Panc1 (cell line): Measurements from ENCODE around the gene FFAR2. TPM values are rescaled to one million over a fixed set of nuclear protein-coding genes. Genes with fewer than 3 reads are reported as not detected.
"Not testable (repeated sequence)": the region's sequence is repeated elsewhere in the genome, so short reads cannot be mapped to it uniquely, and the experiment has no call there.

Experiments
- ATAC-seq: fragments of 200-7000 bp; cut with Tn5 transposase; 2 replicates; pipeline ENCODE4 v1.9.1; 2020; ENCODE audit warnings: mild to moderate bottlenecking, moderate library complexity
- BruUV-seq: library from RNA; stranded (reverse); fragments of 400-500 nt; replicated peaks from 2 replicates; lab custom pipeline; 2021; lab: Mats Ljungman, UMichigan
- CTCF ChIA-PET: fragments of 300-600 bp; sonication (Branson Sonifier 250); formaldehyde crosslinking; loops from one replicate; lab custom pipeline; 2022; ENCODE audit warnings: antibody characterized with exemption; lab: Charles Lee
- POLR2A ChIA-PET: fragments of 300-600 bp; sonication (Branson Sonifier 250); formaldehyde crosslinking; loops from one replicate; lab custom pipeline; 2022; ENCODE audit warnings: antibody characterized with exemption; lab: Charles Lee
- DNase-seq: peaks from one replicate; pipeline ENCODE4 v3.0.0-alpha.2; 2010; ENCODE audit warnings: low read depth, low spot score
- H3K27ac ChIP-seq: 2 replicates; pipeline ENCODE4 v1.5.1; 2011; ENCODE audit warnings: mild to moderate bottlenecking, low read length, inconsistent platforms
- H3K27me3 ChIP-seq: fragments of 200-500 bp; sonication (Bioruptor generic); 2 replicates; pipeline ENCODE4 v1.6.0; 2014; ENCODE audit warnings: low read length, inconsistent platforms; ENCODE audit not compliant: control insufficient read depth, insufficient read depth
- H3K36me3 ChIP-seq: fragments of 200-500 bp; sonication (Bioruptor generic); 2 replicates; pipeline ENCODE4 v1.5.1; 2014; ENCODE audit warnings: inconsistent platforms, mild to moderate bottlenecking, low read length, moderate library complexity; ENCODE audit not compliant: control insufficient read depth, insufficient read depth
- H3K4me1 ChIP-seq: 2 replicates; pipeline ENCODE4 v1.5.1; 2011; ENCODE audit warnings: inconsistent platforms, mild to moderate bottlenecking, low read length, moderate library complexity; ENCODE audit not compliant: control insufficient read depth, insufficient read depth
- H3K4me3 ChIP-seq, 2 experiments: 2 replicates each; pipeline ENCODE4 v1.5.1; 2011 to 2012; ENCODE audit warnings: low read depth in 2 of 2, low read length in 2 of 2, mild to moderate bottlenecking in 2 of 2, inconsistent platforms in 1 of 2, moderate library complexity in 1 of 2
- H3K9me3 ChIP-seq: fragments of 200-500 bp; sonication (Bioruptor generic); 2 replicates; pipeline ENCODE4 v1.5.1; 2014; ENCODE audit warnings: low read depth, mild to moderate bottlenecking, inconsistent platforms, low read length, moderate library complexity; ENCODE audit not compliant: control insufficient read depth, insufficient read depth
- POLR2AphosphoS5 ChIP-seq: IDR thresholded peaks from 2 replicates; pipeline ENCODE4 v1.6.1; 2012; ENCODE audit warnings: mild to moderate bottlenecking, low read depth, low read length, moderate library complexity
- SIN3A ChIP-seq: IDR thresholded peaks from 2 replicates; pipeline ENCODE4 v1.6.1; 2012; ENCODE audit warnings: low read depth, mild to moderate bottlenecking, low read length, moderate library complexity, borderline replicate concordance; ENCODE audit not compliant: insufficient read depth
- TCF7L2 ChIP-seq: IDR thresholded peaks from 2 replicates; pipeline ENCODE4 v1.6.1; 2011; ENCODE audit warnings: mild to moderate bottlenecking, low read depth, low read length, inconsistent platforms
- in situ Hi-C: cut with HindIII; loops from 2 replicates; pipeline ENCODE4 v1.10.0; 2016; ENCODE audit warnings: low sequenced_read_pairs, low pct_unique_long_range_greater_than_20kb
- intact Hi-C: fragments of 100-400 bp; cut with micrococcal nuclease; formaldehyde crosslinking; loops from one replicate; pipeline ENCODE4 v1.10.0; 2022; ENCODE audit not compliant: unreplicated experiment
- total RNA-seq: library from RNA; stranded (reverse); gene quantifications from one replicate; pipeline ENCODE4 v1.2.1, GENCODE V29; 2021; ENCODE audit not compliant: unreplicated experiment
- TF ChIP-seq, protein P1 (sequence below): fragments of 450-650 bp; IDR thresholded peaks from 2 replicates; pipeline ENCODE4 v1.5.1; 2017; ENCODE audit warnings: mild to moderate bottlenecking
- TF ChIP-seq, protein P2 (sequence below), 2 experiments: IDR thresholded peaks; 2 replicates each; pipeline ENCODE4 v1.6.1; 2011 to 2012; ENCODE audit warnings: low read depth in 2 of 2, control low read depth in 1 of 2, low read length in 1 of 2, mild to moderate bottlenecking in 1 of 2, moderate library complexity in 1 of 2; ENCODE audit not compliant: insufficient read depth in 1 of 2

The FFAR2 gene
- total RNA-seq, 1 experiment from 2014 or later: not detected

DNA sequence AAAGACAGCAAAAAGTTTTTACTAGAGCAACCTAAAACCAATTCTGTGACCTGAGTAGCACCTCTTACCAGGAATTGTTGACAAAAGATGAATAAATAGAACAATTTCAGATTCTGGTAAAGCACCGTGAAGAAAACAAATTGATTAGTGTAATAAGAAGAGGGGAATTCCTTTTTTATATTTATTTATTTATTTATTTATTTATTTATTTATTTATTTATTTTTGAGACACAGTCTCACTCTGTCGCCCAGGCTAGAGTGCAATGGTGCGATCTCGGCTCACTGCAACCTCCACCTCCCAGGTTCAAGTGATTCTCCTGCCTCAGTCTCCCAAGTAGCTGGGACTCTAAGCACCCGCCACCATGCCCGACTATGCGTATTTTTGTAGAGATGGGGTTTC lies 24.7 kb upstream of the FFAR2 start:
- in situ Hi-C loops, POLR2A ChIA-PET, H3K36me3 ChIP-seq, H3K27me3 ChIP-seq, H3K9me3 ChIP-seq, BruUV-seq, ATAC-seq, DNase-seq, CTCF ChIA-PET, H3K27ac ChIP-seq, intact Hi-C loops, H3K4me3 ChIP-seq, H3K4me1 ChIP-seq: not testable (repeated sequence)

DNA sequence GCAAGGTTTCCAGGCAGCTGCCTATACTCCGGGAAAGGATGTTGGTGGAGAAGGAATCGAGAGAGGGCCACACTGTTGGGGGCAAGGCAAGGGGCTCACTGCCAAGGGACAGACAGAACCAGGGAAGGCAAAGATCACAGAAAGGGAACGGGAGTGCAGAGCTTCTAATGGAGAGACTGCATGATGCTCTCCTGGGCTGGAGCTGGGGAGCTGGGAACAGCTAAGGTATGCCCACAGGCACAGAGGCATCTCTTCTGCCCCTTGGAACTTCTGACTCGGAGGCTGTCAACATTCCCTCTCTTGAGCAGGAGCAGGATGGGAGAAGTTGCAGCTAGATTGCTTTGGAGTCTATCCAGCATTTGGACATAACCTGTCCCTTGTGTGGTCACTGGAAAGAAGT lies 22.4 kb upstream of the FFAR2 start:
- DNase-seq: no peak
- TF ChIP-seq SIN3A: no peak
- TF ChIP-seq, protein P1, sequence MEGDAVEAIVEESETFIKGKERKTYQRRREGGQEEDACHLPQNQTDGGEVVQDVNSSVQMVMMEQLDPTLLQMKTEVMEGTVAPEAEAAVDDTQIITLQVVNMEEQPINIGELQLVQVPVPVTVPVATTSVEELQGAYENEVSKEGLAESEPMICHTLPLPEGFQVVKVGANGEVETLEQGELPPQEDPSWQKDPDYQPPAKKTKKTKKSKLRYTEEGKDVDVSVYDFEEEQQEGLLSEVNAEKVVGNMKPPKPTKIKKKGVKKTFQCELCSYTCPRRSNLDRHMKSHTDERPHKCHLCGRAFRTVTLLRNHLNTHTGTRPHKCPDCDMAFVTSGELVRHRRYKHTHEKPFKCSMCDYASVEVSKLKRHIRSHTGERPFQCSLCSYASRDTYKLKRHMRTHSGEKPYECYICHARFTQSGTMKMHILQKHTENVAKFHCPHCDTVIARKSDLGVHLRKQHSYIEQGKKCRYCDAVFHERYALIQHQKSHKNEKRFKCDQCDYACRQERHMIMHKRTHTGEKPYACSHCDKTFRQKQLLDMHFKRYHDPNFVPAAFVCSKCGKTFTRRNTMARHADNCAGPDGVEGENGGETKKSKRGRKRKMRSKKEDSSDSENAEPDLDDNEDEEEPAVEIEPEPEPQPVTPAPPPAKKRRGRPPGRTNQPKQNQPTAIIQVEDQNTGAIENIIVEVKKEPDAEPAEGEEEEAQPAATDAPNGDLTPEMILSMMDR: no peak
- TF ChIP-seq TCF7L2: no peak
- TF ChIP-seq, protein P2, sequence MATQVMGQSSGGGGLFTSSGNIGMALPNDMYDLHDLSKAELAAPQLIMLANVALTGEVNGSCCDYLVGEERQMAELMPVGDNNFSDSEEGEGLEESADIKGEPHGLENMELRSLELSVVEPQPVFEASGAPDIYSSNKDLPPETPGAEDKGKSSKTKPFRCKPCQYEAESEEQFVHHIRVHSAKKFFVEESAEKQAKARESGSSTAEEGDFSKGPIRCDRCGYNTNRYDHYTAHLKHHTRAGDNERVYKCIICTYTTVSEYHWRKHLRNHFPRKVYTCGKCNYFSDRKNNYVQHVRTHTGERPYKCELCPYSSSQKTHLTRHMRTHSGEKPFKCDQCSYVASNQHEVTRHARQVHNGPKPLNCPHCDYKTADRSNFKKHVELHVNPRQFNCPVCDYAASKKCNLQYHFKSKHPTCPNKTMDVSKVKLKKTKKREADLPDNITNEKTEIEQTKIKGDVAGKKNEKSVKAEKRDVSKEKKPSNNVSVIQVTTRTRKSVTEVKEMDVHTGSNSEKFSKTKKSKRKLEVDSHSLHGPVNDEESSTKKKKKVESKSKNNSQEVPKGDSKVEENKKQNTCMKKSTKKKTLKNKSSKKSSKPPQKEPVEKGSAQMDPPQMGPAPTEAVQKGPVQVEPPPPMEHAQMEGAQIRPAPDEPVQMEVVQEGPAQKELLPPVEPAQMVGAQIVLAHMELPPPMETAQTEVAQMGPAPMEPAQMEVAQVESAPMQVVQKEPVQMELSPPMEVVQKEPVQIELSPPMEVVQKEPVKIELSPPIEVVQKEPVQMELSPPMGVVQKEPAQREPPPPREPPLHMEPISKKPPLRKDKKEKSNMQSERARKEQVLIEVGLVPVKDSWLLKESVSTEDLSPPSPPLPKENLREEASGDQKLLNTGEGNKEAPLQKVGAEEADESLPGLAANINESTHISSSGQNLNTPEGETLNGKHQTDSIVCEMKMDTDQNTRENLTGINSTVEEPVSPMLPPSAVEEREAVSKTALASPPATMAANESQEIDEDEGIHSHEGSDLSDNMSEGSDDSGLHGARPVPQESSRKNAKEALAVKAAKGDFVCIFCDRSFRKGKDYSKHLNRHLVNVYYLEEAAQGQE (IDR thresholded peaks at IDR 0.05; ENCODE audit: insufficient read depth in 1 of 2, low read depth in 2 of 2, low read length in 1 of 2): no peak
- TF ChIP-seq POLR2AphosphoS5: no peak
- H3K9me3 ChIP-seq: no peaks in the 10 kb centered on the region
- CTCF ChIA-PET: no interaction called here
- no TSS peak for BruUV-seq
- POLR2A ChIA-PET: no interaction called here
- no peaks in the 10 kb centered on the region for H3K36me3 ChIP-seq
- H3K4me1 ChIP-seq: no peaks in the 10 kb centered on the region
- H3K27ac ChIP-seq: no peak overlapping the region
- H3K27me3 ChIP-seq: peaks cover 13% of the 10 kb centered on the region
- H3K4me3 ChIP-seq: no peak overlapping the region
- in situ Hi-C loops: no loop called here
- intact Hi-C loops: no loop called here
- ATAC-seq: peak; percentile 57; the same call in 1 of the 2 replicates

DNA sequence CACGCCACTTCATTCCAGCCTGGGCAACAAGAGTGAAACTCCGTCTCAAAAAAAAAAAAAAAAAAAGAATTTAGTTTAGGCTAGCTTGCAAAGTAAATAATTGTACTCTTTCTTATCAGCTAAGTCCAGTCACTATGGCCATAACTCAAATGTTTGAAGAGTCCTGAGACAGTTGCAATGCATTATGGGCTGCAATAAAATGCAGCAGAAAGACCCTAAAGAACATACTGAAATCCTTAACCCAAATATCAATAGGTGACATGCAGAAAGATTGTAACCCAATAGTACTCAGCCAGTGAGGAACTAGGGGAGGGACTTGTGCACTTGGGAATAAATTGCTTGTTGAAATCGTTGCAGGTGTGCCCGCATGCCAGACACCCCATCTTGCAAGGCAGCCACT lies 20.9 kb upstream of the FFAR2 start:
- in situ Hi-C loops (no loop called here), intact Hi-C loops (no loop called here)
- Histone ChIP-seq H3K4me3 (no peak overlapping the region), H3K4me1 (no peaks in the 10 kb centered on the region), H3K36me3 (no peaks in the 10 kb centered on the region), H3K27ac (no peak overlapping the region), H3K27me3 (peaks cover 18% of the 10 kb centered on the region), H3K9me3 (no peaks in the 10 kb centered on the region)
- DNase-seq: no peak
- TF ChIP-seq, protein P1: no peak
- TF ChIP-seq, protein P2 (IDR thresholded peaks at IDR 0.05; ENCODE audit: insufficient read depth in 1 of 2, low read depth in 2 of 2, low read length in 1 of 2): no peak
- no peak for TF ChIP-seq SIN3A
- no peak for TF ChIP-seq TCF7L2
- no peak for TF ChIP-seq POLR2AphosphoS5
- no TSS peak for BruUV-seq
- ChIA-PET POLR2A (no interaction called here), CTCF (interaction anchor here (0.6 kb wide), 1 partner anchor 85 kb away, joined by 6 read pairs; no protein-coding TSS in a partner anchor)
- ATAC-seq: no peak
